Heart left ventricle (tissue), 16 donors: ENCODE data around the gene GTF2A1L. TPM values are rescaled to one million over a fixed set of nuclear protein-coding genes. Genes with fewer than 3 reads are reported as not detected.
"Not testable (repeated sequence)": the region's sequence is repeated elsewhere in the genome, so short reads cannot be mapped to it uniquely, and the experiment has no call there.

Source experiments
- ATAC-seq, 4 donors: fragments of 200-7000 bp; cut with Tn5 transposase; one replicate each; pipeline ENCODE4 v1.9.1; 2020 to 2022; ENCODE audit warnings: moderate library complexity in 4 of 4, mild to moderate bottlenecking in 3 of 4, moderate number of reproducible peaks in 1 of 4
- DNase-seq, 5 donors: peaks; one replicate each; pipeline ENCODE4 v3.0.0-alpha.2; 2020
- H3K27ac ChIP-seq, 12 donors: fragments of 200-600 bp; sonication (generic) in 4 of 12; one replicate each; pipeline versions ENCODE4 v1.5.0 to v1.8.0; 2016 to 2022; ENCODE audit warnings: mild to moderate bottlenecking in 2 of 12
- H3K27me3 ChIP-seq, 9 donors: fragments of 200-600 bp; sonication (generic) in 2 of 9; one replicate each; pipeline versions ENCODE4 v1.5.1 to v1.8.0; 2016 to 2022; ENCODE audit warnings: mild to moderate bottlenecking in 3 of 9
- H3K36me3 ChIP-seq, 9 donors: fragments of 200-600 bp; sonication (generic) in 2 of 9; one replicate each; pipeline versions ENCODE4 v1.5.0 to v1.8.0; 2018 to 2022; ENCODE audit warnings: mild to moderate bottlenecking in 2 of 9
- H3K4me1 ChIP-seq, 12 donors: fragments of 200-600 bp; sonication (generic) in 4 of 12; one replicate each; pipeline versions ENCODE4 v1.5.0 to v1.8.0; 2016 to 2022; ENCODE audit warnings: mild to moderate bottlenecking in 3 of 12
- H3K4me3 ChIP-seq, 12 donors: fragments of 200-600 bp; sonication (generic) in 4 of 12; one replicate each; pipeline versions ENCODE4 v1.5.0 to v1.8.0; 2017 to 2022; ENCODE audit warnings: mild to moderate bottlenecking in 9 of 12, moderate library complexity in 4 of 12
- H3K9me3 ChIP-seq, 12 donors: fragments of 200-600 bp; sonication (generic) in 4 of 12; one replicate each; pipeline versions ENCODE4 v1.5.0 to v1.8.0; 2016 to 2022; ENCODE audit warnings: mild to moderate bottlenecking in 1 of 12
- POLR2A ChIP-seq, 2 donors: fragments of 450-650 bp; IDR thresholded peaks; one replicate each; pipeline ENCODE4 v1.6.1; 2017; ENCODE audit warnings: antibody characterized with exemption in 2 of 2, mild to moderate bottlenecking in 2 of 2, moderate library complexity in 2 of 2
- WGBS, 4 donors: extraction: QIAGEN DNeasy Blood & Tissue Kit in 2 of 4; methylation state at CpG; one replicate each; pipeline versions ENCODE4 v1.1.5 to v1.1.7; 2013 to 2018; 5-methylcytosine and 5-hydroxymethylcytosine counted together
- intact Hi-C, 10 donors: fragments of 100-400 bp; cut with DNase I; formaldehyde crosslinking; loops; one replicate each; pipeline versions ENCODE4 v1.11.1 to v1.14.2; 2022
- polyA plus RNA-seq, 2 donors: library from polyadenylated mRNA; stranded (reverse); fragments of 200-250 nt; gene quantifications; one replicate each; pipeline ENCODE4 v1.2.3, GENCODE V29; 2013
- total RNA-seq, 9 donors: library from RNA; depleted of rRNA in 2 of 9; stranded (reverse); fragments of >200 nt in 2 of 9; fragmentation: NEBNext Ultra II Directional in 3 of 9; extraction: Animal tissue kit (Norgen Biotek cat#: 25700) in 3 of 9; gene quantifications; one replicate each; pipeline versions ENCODE4 v1.1.0 to v1.2.4, GENCODE V29; 2016 to 2023
- TF ChIP-seq, protein P1 (sequence below), 12 donors: fragments of 200-600 bp; sonication (generic) in 4 of 12; IDR thresholded peaks; one replicate each; pipeline versions ENCODE4 v1.5.0 to v1.8.0; 2018 to 2022; ENCODE audit warnings: antibody characterized with exemption in 12 of 12, mild to moderate bottlenecking in 5 of 12
- donor health status: ischemic (EF 13 %, LVEDD 7.1; RV severe dilation, severe dysfunction).
- donor health status: healthy with polysubstance abuse.
- donor health status: DM: no; HTN: yes; CAD: no.
- donor health status: DM: no; HTN: no; CAD: no.
- donor health status: ischemic (EF 25% LVEDD 6.9; RV normal size, moderate dysfunction).
- donor health status: ischemic (EF 25% LVEDD 5.7; RV mildly dilated, moderate dysfunction).
- donor health status: healthy.
- donor health status: DM: yes; HTN: yes; CAD: no.
- donor health status: ischemic (EF 35%, LVEDD 5.7; RV mildly dilated, moderate dysfunction).
- donor health status: nonischemic (EF 11% LVEDD 7.7; RV severe dilation, severe dysfunction).
- donor health status: DM: yes; HTN: yes; CAD: no.
- donor health status: PGD.
- donor health status: ischemic (EF 29% LVEDD 5.4; RV normal size, mild dysfunction).
- donor health status: nonischemic (EF 23%, LVEDD 6.1; RV moderate dilation, normal function).

GTF2A1L gene
- total and polyA plus RNA-seq, 11 donors: 0.14 to 0.95 (median 0.63) TPM; not detected in 8

GRCh38 chr2:48694149-48694548 is 76.5 kb downstream of the GTF2A1L start:
- DNase-seq (no peak), ATAC-seq (no peak)
- H3K27ac ChIP-seq: no peak overlapping the region
- no peaks in the 10 kb centered on the region for H3K9me3 ChIP-seq
- H3K4me3 ChIP-seq: no peak overlapping the region
- TF ChIP-seq POLR2A (IDR thresholded peaks at IDR 0.05): no peak
- TF ChIP-seq, protein P1, sequence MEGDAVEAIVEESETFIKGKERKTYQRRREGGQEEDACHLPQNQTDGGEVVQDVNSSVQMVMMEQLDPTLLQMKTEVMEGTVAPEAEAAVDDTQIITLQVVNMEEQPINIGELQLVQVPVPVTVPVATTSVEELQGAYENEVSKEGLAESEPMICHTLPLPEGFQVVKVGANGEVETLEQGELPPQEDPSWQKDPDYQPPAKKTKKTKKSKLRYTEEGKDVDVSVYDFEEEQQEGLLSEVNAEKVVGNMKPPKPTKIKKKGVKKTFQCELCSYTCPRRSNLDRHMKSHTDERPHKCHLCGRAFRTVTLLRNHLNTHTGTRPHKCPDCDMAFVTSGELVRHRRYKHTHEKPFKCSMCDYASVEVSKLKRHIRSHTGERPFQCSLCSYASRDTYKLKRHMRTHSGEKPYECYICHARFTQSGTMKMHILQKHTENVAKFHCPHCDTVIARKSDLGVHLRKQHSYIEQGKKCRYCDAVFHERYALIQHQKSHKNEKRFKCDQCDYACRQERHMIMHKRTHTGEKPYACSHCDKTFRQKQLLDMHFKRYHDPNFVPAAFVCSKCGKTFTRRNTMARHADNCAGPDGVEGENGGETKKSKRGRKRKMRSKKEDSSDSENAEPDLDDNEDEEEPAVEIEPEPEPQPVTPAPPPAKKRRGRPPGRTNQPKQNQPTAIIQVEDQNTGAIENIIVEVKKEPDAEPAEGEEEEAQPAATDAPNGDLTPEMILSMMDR (IDR thresholded peaks at IDR 0.05): no peak
- intact Hi-C loops: no loop called here
- H3K27me3 ChIP-seq: no peaks in the 10 kb centered on the region
- WGBS, 4 donors: 27 to 39% (median 36%) methylated on average over 3 of the region's 3 CpGs
- H3K36me3 ChIP-seq: no peaks in the 10 kb centered on the region
- H3K4me1 ChIP-seq: no peaks in the 10 kb centered on the region

- Histone ChIP-seq H3K4me3 (no peak overlapping the region), H3K27ac (no peak overlapping the region), H3K4me1 (no peaks in the 10 kb centered on the region), H3K36me3 (no peaks in the 10 kb centered on the region), H3K27me3 (no peaks in the 10 kb centered on the region), H3K9me3 (no peaks in the 10 kb centered on the region)
- intact Hi-C loops: no loop called here
- TF ChIP-seq, protein P1 (IDR thresholded peaks at IDR 0.05): no peak
- no peak for TF ChIP-seq POLR2A (IDR thresholded peaks at IDR 0.05)
- DNase-seq: no peak
- no peak for ATAC-seq
Measured at GRCh38 chr2:48695991-48696390, 78.3 kb downstream of the GTF2A1L start.

DNA sequence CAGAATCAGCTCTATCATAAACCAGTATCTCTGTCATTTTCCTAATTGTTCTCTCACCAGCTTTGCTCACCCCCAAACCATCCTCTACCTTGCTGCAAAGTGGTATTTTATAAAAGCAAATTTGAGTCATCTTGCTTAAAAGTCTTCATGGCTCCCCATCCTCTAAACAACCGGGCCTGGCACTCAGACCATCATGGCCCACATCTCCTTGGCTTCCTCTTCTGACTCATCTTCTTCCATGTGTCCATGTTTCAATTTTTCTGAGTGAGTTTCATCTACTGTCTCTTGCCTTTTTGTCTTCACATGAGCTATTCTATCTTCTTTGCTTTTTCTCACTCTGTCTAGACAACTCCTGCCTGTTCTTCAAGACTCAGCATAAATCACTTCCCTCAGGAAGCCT is 79.2 kb downstream of the GTF2A1L start:
- H3K27me3 ChIP-seq: no peaks in the 10 kb centered on the region
- 75 to 89% (median 85%) methylated on average over 1 of the region's 1 CpG for WGBS, 4 donors
- ATAC-seq (no peak), DNase-seq (no peak)
- H3K9me3 ChIP-seq: no peaks in the 10 kb centered on the region
- H3K36me3 ChIP-seq: no peaks in the 10 kb centered on the region
- H3K4me3 ChIP-seq: no peak overlapping the region
- TF ChIP-seq, protein P1 (IDR thresholded peaks at IDR 0.05): no peak
- intact Hi-C loops: no loop called here
- H3K27ac ChIP-seq: no peak overlapping the region
- H3K4me1 ChIP-seq: no peaks in the 10 kb centered on the region

GRCh38 chr2:48699348-48699930 is 81.8 kb downstream of the GTF2A1L start:
- intact Hi-C loops: no loop called here
- no peak for ATAC-seq
- H3K9me3 ChIP-seq: peaks cover 0 to 6% (median 0%) of the 10 kb centered on the region in 12 donors
- no peaks in the 10 kb centered on the region for H3K27me3 ChIP-seq
- H3K4me3 ChIP-seq: no peak overlapping the region
- no peak for TF ChIP-seq POLR2A (IDR thresholded peaks at IDR 0.05)
- TF ChIP-seq, protein P1 (IDR thresholded peaks at IDR 0.05): no peak
- H3K27ac ChIP-seq: no peak overlapping the region
- H3K4me1 ChIP-seq: no peaks in the 10 kb centered on the region
- DNase-seq: no peak
- 62 to 81% (median 70%) methylated on average over 2 of the region's 2 CpGs for WGBS, 4 donors
- H3K36me3 ChIP-seq: no peaks in the 10 kb centered on the region

GRCh38 chr2:48703621-48704020 is 86.0 kb downstream of the GTF2A1L start:
- H3K4me1 ChIP-seq, ATAC-seq, H3K36me3 ChIP-seq, H3K9me3 ChIP-seq, H3K4me3 ChIP-seq, DNase-seq, H3K27me3 ChIP-seq, H3K27ac ChIP-seq, intact Hi-C loops: not testable (repeated sequence)
- WGBS, 4 donors: 85 to 87% (median 86%) methylated on average over 6 of the region's 6 CpGs
